Esophagus muscularis mucosa (tissue), 3 donors: ENCODE data around the gene ZNF532.

ENCODE experiments used
- CTCF ChIP-seq, 3 experiments: fragments of 200-600 bp in 2 of 3; fragments of 450-650 bp in 1 of 3; sonication (generic) in 2 of 3; IDR thresholded peaks; one replicate each; pipeline ENCODE4 v1.5.1; 2017 to 2019; ENCODE audit warnings: antibody characterized with exemption in 3 of 3, mild to moderate bottlenecking in 2 of 3, moderate library complexity in 1 of 3
- POLR2A ChIP-seq: fragments of 450-650 bp; IDR thresholded peaks from one replicate; pipeline ENCODE4 v1.6.1; 2017; ENCODE audit warnings: antibody characterized with exemption, moderate library complexity, mild to moderate bottlenecking, low read depth

GRCh38 chr18:58900015-58900649, 35.5 kb downstream of the ZNF532 start:
- no peak for TF ChIP-seq CTCF (IDR thresholded peaks at IDR 0.05)
- TF ChIP-seq POLR2A = no peak
